Tibial nerve (tissue), 4 donors: ENCODE results near the gene MYCBP. TPM values are rescaled to one million over a fixed set of nuclear protein-coding genes. Genes with fewer than 3 reads are reported as not detected.
A peak's percentile ranks its signal among the peaks of the same experiment; 100 is the strongest.

Source experiments
- DNase-seq, 2 donors: peaks; one replicate each; pipeline ENCODE4 v3.0.0-alpha.2; 2019; ENCODE audit warnings: low spot score in 2 of 2
- H3K27ac ChIP-seq, 4 donors: fragments of 200-600 bp; sonication (generic) in 3 of 4; one replicate each; pipeline ENCODE4 v1.5.1; 2017 to 2019; ENCODE audit warnings: mild to moderate bottlenecking in 1 of 4
- H3K27me3 ChIP-seq, 2 donors: fragments of 200-600 bp; sonication (generic) in 1 of 2; one replicate each; pipeline versions ENCODE4 v1.5.1 to v1.6.0; 2017 to 2019
- H3K36me3 ChIP-seq, 3 donors: fragments of 200-600 bp; sonication (generic); one replicate each; pipeline ENCODE4 v1.5.1; 2018 to 2019
- H3K4me1 ChIP-seq, 4 donors: fragments of 200-600 bp; sonication (generic) in 3 of 4; one replicate each; pipeline ENCODE4 v1.5.1; 2017 to 2019
- H3K4me3 ChIP-seq, 4 donors: fragments of 200-600 bp; sonication (generic) in 3 of 4; one replicate each; pipeline ENCODE4 v1.5.1; 2017 to 2019; ENCODE audit warnings: mild to moderate bottlenecking in 1 of 4, moderate library complexity in 1 of 4
- H3K9me3 ChIP-seq, 4 donors: fragments of 200-600 bp; sonication (generic) in 3 of 4; one replicate each; pipeline ENCODE4 v1.5.1; 2017 to 2019
- CTCF ChIP-seq, 5 experiments: fragments of 200-600 bp in 3 of 5; fragments of 450-650 bp in 2 of 5; sonication (generic) in 3 of 5; IDR thresholded peaks; one replicate each; pipeline ENCODE4 v1.5.1; 2016 to 2019; ENCODE audit warnings: antibody characterized with exemption in 5 of 5, mild to moderate bottlenecking in 3 of 5, moderate library complexity in 2 of 5
- EP300 ChIP-seq, 2 donors: sonication (generic); formaldehyde crosslinking; IDR thresholded peaks; one replicate each; pipeline ENCODE4 v1.6.1; 2017; ENCODE audit warnings: antibody characterized with exemption in 2 of 2, mild to moderate bottlenecking in 1 of 2
- POLR2A ChIP-seq, 2 donors: fragments of 450-650 bp; IDR thresholded peaks; one replicate each; pipeline ENCODE4 v1.6.1; 2017; ENCODE audit warnings: antibody characterized with exemption in 2 of 2, mild to moderate bottlenecking in 2 of 2, moderate library complexity in 2 of 2
- WGBS, 2 donors: methylation state at CpG; one replicate each; pipeline ENCODE4 v1.1.5; 2018; 5-methylcytosine and 5-hydroxymethylcytosine counted together
- total RNA-seq, 4 donors: library from RNA; depleted of rRNA; stranded (reverse); fragments of >200 nt; gene quantifications; one replicate each; pipeline ENCODE4 v1.1.0, GENCODE V29; 2016

MYCBP gene
- total RNA-seq, 4 donors from 2014 or later, result 5.5 to 10.9 (median 10.3) TPM

GRCh38 chr1:38820860-38821259 is 52.3 kb downstream of the MYCBP start:
- DNase-seq, result no peak
- peaks cover 0 to 41% of the 10 kb centered on the region in 2 donors for H3K27me3 ChIP-seq
- 72 to 83% methylated on average over 1 of the region's 1 CpG for WGBS, 2 donors

GRCh38 chr1:38819516-38819915 is 53.6 kb downstream of the MYCBP start:
- H3K27me3 ChIP-seq, result peaks cover 0 to 53% of the 10 kb centered on the region in 2 donors
- WGBS, 2 donors, result 70 to 74% methylated on average over 2 of the region's 2 CpGs
- no peak for DNase-seq

More at GRCh38 chr1:38820860-38821259, 52.3 kb downstream of the MYCBP start:
- Histone ChIP-seq H3K27ac (no peak overlapping the region), H3K4me1 (peaks cover 0 to 17% (median 5%) of the 10 kb centered on the region in 4 donors), H3K9me3 (peaks cover 0 to 8% (median 0%) of the 10 kb centered on the region in 4 donors), H3K4me3 (no peak overlapping the region), H3K36me3 (no peaks in the 10 kb centered on the region)
- TF ChIP-seq CTCF (IDR thresholded peaks at IDR 0.05) (no peak), EP300 (IDR thresholded peaks at IDR 0.05) (no peak), POLR2A (IDR thresholded peaks at IDR 0.05) (no peak)

GRCh38 chr1:38819040-38819439 is 54.1 kb downstream of the MYCBP start:
- H3K36me3 ChIP-seq, result no peaks in the 10 kb centered on the region
- no peak overlapping the region for H3K27ac ChIP-seq
- 24 to 40% methylated on average over 10 of the region's 10 CpGs for WGBS, 2 donors
- H3K27me3 ChIP-seq, result peaks cover 0 to 58% of the 10 kb centered on the region in 2 donors
- H3K4me1 ChIP-seq, result peaks cover 0 to 17% (median 5%) of the 10 kb centered on the region in 4 donors
- peaks cover 0 to 15% (median 0%) of the 10 kb centered on the region in 4 donors for H3K9me3 ChIP-seq
- DNase-seq, result no peak
- H3K4me3 ChIP-seq, result no peak overlapping the region
- TF ChIP-seq POLR2A (IDR thresholded peaks at IDR 0.05) (no peak), EP300 (IDR thresholded peaks at IDR 0.05) (no peak), CTCF (IDR thresholded peaks at IDR 0.05) (no peak)

More at GRCh38 chr1:38819516-38819915, 53.6 kb downstream of the MYCBP start:
- Histone ChIP-seq H3K36me3 (no peaks in the 10 kb centered on the region), H3K4me1 (peaks cover 0 to 17% (median 5%) of the 10 kb centered on the region in 4 donors), H3K27ac (no peak overlapping the region), H3K4me3 (no peak overlapping the region), H3K9me3 (peaks cover 0 to 12% (median 0%) of the 10 kb centered on the region in 4 donors)
- no peak for TF ChIP-seq POLR2A (IDR thresholded peaks at IDR 0.05)
- no peak for TF ChIP-seq EP300 (IDR thresholded peaks at IDR 0.05)
- no peak for TF ChIP-seq CTCF (IDR thresholded peaks at IDR 0.05)

GRCh38 chr1:38818175-38818976 is 54.8 kb downstream of the MYCBP start:
- peaks cover 0 to 64% of the 10 kb centered on the region in 2 donors for H3K27me3 ChIP-seq
- TF ChIP-seq CTCF (IDR thresholded peaks at IDR 0.05) (peak; percentile 77 to 89 (median 85)), POLR2A (IDR thresholded peaks at IDR 0.05) (no peak), EP300 (IDR thresholded peaks at IDR 0.05) (no peak)
- WGBS, 2 donors, result 1 to 2% methylated on average over 25 to 41 of the region's 70 CpGs

More at GRCh38 chr1:38818175-38818976, 54.8 kb downstream of the MYCBP start:
- peaks cover 0 to 17% (median 5%) of the 10 kb centered on the region in 4 donors for H3K4me1 ChIP-seq
- peak overlapping the region in 3 of 4 donors; percentile 8 to 43 (median 27) for H3K4me3 ChIP-seq
- DNase-seq, result no peak
- H3K27ac ChIP-seq, result no peak overlapping the region
- H3K36me3 ChIP-seq, result no peaks in the 10 kb centered on the region
- H3K9me3 ChIP-seq, result peaks cover 0 to 18% (median 0%) of the 10 kb centered on the region in 4 donors
